Effector CD8-positive, alpha-beta T cell (primary cell): ENCODE results near the gene IL17REL.
A peak's percentile ranks its signal among the peaks of the same experiment; 100 is the strongest.

Experiments
- DNase-seq: peaks from one replicate; lab custom pipeline; 2025; lab: John Stamatoyannopoulos, UW

Gene IL17REL

DNA sequence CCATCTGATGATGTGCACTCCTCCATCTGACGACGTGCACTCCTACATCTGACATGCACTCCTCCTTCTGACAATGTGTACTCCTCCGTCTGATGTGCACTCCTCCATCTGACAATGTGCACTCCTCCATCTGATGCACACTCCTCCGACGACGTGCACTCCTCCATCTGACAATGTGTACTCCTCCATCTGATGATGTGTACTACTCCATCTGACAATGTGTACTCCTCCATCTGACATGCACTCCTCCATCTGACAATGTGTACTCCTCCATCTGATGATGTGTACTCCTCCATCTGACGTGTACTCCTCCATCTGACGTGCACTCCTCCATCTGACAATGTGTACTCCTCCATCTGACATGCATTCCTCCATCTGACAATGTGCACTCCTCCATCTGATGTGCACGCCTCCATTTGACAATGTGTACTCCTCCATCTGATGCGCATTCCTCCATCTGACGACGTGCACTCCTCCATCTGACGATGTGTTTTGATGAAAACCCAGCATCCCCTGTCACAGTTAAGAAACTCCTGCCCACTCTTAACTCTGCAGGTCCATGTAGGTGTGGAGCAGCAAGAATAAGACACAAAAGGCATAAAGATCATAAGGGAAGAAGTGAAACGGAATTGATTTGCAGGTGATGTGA, 9.7 kb upstream of the IL17REL start:
- no peak for DNase-seq

- no peak for DNase-seq
Observed at GRCh38 chr22:50020606-50021005, 8.0 kb upstream of the IL17REL start.

DNA sequence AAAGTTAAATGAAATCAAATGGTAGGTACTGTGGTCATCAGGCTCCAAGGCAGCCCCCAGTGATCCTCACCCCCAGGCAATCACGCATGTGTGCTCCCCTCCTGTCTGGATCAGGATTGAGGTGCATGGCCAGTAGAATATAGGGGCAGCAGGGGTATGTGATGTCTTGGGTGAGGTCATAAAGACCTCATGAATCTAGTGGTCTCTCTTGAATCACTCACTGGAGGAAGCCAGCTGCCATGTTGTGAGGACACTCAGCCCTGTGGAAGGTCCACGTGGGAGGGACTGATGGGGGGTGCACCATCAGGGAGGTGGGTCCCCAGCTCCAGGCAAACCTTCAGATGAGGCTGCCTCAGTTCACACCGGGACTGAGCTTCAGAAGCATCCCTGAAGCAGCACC, 6.8 kb upstream of the IL17REL start:
- DNase-seq: no peak

DNA sequence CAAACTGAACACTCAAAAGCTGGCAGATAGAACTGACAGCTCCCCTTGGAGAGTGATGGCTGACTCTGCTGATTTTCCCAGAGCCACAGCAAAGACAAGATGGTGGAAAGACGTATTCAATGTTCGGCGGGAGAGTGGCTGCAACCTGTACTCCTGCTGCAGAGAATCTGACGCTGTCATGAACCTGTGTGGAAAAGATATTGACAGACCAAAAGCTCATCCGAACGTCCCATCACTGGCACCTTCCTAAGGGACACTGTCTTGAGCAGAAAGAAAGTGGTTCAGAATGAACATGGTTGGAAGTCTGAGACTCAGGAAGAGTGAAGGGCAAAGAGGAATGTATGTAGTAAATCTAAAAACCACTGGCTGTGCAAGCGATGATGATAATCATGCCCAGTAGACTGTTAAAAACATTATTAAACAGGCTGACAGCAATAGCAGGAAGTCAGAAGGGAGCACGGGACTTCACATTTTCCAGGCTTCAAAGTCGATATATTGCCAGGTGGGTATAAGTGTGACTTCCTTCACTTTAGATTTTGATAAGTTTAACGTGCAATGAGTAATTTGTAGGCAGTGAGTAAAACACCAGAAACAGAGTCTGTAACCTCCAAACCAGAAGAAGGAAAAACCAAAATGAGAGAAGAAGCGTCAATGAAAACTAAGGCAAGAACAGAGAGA, 6.2 kb upstream of the IL17REL start:
- DNase-seq: no peak

- DNase-seq: no peak
Observed at GRCh38 chr22:50017701-50018224, 5.2 kb upstream of the IL17REL start.

DNA sequence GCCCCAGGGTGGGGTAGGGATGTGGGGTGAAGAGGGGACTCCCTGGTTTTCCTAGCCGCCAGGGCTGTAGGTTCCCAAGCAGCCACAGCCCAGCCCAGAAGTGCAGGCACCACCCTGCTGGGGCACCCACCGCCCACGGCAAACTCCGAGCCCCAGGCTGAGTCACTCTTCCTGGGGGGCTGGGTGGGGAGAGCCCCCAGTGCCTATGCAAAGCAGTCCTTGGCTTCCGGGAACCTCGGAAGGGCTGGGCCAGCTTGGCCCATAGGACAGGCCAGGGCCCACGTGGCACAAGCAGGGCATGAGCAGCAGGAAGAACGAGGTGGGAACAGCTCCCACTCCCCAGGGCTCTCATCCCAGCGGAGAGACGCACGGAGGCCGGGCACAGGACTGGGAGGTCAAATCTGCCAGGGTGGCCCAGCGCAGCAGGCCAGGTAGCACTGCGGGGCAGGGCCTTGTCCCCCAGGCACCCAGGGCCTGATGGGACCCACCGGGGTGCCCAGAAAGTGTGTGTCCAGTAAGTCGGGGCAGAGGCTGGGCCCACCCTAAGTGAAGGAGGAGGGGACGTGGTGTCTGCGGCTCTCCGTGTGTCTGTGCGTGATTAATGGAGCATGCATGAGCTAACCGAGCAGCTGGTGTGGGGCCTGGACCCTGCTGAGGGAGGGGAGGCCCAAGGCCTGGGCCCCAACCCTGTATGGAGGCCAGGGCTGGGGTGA, 4.6 kb upstream of the IL17REL start:
- DNase-seq: no peak

DNA sequence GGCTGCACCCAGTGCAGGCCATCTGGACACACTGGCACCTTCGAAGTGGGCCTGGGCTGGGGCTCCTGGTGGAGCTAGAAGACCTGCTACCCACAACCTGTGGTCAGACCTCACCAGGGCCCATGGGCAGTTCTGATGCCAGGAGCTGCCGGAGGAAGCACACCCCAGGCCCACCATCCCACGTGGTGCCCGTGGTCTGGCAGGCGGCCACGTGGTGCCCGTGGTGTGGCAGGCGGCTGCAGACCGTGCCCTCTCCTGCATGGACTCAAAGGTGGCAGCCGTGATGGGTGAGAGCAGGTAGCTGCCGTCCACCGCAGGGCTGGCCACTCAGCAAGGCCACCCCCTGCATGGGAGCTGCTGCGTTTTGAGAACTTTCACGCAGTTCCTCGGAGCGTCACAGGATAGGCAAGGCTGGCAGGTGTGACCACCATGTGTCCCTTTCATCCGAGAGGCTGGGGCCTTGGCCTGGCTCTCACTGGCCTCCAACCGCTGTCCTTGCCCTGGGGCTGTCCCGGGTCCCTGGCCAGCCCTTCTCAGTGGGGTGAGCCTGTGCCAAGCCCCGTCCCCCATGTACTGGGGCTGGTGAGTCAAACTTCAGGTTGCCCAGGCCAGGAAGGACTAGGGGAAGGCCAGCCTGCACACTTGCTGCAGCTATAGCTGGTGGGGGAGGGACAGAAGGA, 3.9 kb upstream of the IL17REL start:
- DNase-seq: no peak

DNA sequence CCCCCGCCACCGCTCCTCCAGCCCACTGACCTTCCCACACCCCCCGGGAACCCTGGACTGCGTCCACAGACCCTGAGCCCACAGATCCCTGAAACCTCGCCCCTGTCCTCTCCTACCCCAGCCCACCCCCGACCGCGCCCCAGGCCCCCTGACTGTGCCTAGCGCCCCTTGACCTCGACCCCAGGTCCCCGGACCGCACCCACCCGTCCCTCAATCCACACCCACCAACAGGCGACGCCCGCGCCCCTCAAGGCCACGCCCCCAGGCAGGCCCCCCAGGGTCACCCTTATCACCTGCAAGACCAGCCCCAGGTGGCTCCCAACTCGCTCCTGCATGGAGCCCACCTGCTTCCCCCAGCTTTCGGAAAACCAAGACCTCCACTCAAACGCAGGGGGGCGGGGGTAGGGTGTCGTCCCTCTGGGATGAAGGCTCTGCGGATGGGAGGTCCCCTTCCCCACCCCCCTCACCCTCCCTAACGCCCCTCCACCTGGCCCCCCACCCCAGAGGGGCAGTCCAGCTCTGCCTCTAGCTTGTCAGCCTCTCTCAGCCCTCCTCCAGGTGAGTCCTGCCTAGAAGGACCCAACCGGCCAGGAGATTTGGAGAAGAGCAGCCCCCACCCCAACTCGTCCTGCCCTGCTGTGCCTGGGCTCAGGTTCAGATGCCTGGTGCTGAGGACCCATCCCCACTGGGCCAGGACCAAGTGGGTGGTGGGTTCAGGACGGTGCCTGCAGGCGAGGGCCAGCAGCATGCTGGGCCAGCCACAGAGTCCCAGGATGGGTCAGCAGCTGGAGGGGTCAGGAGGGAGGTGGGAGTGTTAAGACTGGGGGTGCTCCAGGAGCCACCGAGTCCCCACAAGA, 3.1 kb upstream of the IL17REL start:
- DNase-seq: no peak

GRCh38 chr22:50014655-50015401, 2.3 kb upstream of the IL17REL start:
- DNase-seq: no peak

DNA sequence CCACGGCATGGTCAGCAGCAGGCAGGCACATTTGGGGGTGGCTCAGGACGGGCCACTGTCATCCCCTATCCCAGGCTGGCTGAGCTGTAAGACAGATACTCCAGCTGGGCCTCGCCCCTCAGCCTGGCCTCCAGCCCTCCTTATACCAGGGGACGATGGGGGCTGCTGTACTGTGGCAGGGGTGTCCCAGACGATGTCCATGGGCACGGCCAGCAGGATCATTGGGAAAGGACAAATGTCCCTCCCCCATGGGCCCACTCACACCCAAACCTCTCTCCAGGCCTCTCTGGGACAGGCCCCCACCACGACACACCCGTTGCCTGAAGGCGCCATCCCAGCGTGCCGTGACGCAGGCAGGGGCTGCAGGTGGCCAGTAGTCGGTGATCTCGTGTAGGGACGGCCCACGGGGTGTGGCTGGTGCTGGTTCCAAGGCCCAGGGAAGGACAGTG, 1.5 kb upstream of the IL17REL start:
- no peak for DNase-seq

DNA sequence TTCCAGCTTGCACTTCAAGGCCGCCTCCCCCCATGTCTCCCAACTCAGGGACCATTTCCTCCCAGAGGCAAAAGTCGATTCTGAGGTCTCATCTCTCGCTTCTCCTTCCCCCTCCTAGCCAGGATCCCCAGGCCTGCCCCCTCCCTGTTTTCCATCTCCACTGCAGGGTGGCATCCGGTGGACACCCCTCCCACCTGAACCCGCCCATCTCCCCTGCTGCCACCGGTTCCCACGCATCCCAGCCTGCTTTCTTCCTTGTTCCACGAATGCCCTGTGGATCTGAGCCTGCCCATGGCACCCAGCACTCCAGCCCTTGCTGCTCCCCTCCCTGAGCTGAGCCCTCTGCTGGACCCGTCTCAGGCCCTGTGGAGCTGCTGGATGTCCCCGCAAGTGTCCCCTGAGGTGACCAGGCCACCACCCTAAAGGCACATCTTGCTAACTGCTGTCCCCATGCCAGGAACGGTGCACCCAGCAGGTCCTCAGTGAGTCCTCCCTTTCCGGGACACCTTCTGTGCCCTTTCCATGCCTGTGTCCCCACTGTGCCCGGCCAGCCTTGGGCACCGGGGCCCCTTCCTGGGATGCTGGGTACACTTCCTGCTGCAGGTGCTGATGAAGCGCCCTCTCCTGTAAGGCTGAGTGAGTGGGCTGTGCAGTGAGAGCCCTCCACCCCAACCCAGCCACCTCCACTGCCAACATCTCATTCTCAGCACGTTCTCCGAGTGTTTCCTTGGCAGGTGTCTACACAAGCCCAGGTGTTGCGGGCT, 936 bp downstream of the IL17REL start:
- no peak for DNase-seq

GRCh38 chr22:50010676-50011446, 1.7 kb downstream of the IL17REL start:
- DNase-seq: peak; percentile 60

- DNase-seq: no peak
Observed at GRCh38 chr22:50009765-50010675, 2.5 kb downstream of the IL17REL start.

- DNase-seq: no peak
Observed at GRCh38 chr22:50009251-50009650, 3.3 kb downstream of the IL17REL start.

- no peak for DNase-seq
Observed at GRCh38 chr22:50008151-50009040, 4.2 kb downstream of the IL17REL start.

DNA sequence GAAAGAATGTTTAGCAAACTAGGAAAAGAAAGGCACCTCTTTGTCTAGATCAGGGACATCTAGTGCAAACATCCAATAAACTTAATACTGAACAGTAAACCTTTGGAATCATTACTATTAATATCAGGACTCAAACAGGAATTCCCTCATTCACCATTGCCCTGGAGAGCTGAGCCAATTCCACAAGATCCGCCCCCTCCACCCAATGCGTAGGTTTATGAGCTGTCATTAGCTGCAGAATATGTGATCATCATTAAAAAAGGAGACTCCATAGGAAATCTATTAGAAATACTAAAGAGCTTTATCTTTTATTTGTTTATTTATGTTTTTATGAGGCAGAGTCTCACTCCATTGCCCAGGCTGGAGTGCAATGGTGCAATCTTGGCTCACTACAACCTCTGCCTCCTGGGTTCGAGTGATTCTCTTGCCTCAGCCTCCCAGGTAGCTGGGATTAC, 5.5 kb downstream of the IL17REL start:
- DNase-seq: no peak

DNA sequence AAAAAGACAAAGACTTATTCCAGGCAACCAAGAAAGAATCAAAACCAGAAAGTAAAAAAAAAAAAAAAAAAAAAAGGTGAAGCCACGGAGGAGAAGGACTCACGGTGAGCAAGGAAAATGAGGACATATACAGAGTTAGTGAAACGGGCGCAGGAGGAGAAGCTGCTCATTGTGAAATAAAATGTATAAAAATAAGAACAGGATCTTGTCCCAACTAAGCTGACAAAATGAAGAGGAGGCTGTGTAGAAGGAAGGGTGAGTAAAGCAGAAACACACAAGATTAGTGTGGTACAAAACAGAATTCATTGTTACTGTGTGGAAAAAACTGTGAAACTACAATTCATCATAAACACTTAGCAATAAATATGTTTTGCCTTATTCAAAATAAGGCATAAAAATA, 7.6 kb downstream of the IL17REL start:
- no peak for DNase-seq
